AG04450 (cell line): Measurements from ENCODE around the gene PMVK. TPM values are rescaled to one million over a fixed set of nuclear protein-coding genes. Genes with fewer than 3 reads are reported as not detected.

Experiments
- CTCF ChIA-PET: fragments of 300-600, 350-600 bp; formaldehyde crosslinking; extraction: SDS; loops from one replicate; lab custom pipeline; 2022; ENCODE audit warnings: antibody characterized with exemption, inconsistent platforms; lab: Charles Lee
- POLR2A ChIA-PET: fragments of 350-600 bp; formaldehyde crosslinking; extraction: SDS; loops from one replicate; lab custom pipeline; 2021; ENCODE audit warnings: antibody characterized with exemption, inconsistent platforms; lab: Yijun Ruan, JAX
- DNase-seq: peaks from one replicate; pipeline ENCODE4 v3.0.0-alpha.2; 2011; ENCODE audit warnings: low read depth, low spot score
- H3K27ac ChIP-seq: one replicate; pipeline ENCODE4 v1.5.1; 2012; ENCODE audit warnings: low read depth, low read length, control low read depth
- H3K27me3 ChIP-seq: one replicate; pipeline ENCODE4 v1.6.0; 2012; ENCODE audit warnings: low read length; ENCODE audit not compliant: control insufficient read depth, insufficient read depth
- H3K4me3 ChIP-seq: 2 replicates; pipeline ENCODE4 v1.5.1; 2011; ENCODE audit warnings: mild to moderate bottlenecking, low read depth, low read length, control low read depth
- H3K9me3 ChIP-seq: 2 replicates; pipeline ENCODE4 v1.5.1; 2012; ENCODE audit warnings: low read length; ENCODE audit not compliant: control insufficient read depth, insufficient read depth
- CTCF ChIP-seq: IDR thresholded peaks from 2 replicates; pipeline ENCODE4 v1.5.1; 2011; ENCODE audit warnings: low read depth, low read length, control low read depth, inconsistent platforms
- polyA plus RNA-seq: library from polyadenylated mRNA; depleted of rRNA; stranded (reverse); fragments of >200 nt; gene quantifications from 2 replicates; pipeline ENCODE4 v1.2.3, GENCODE V29; 2011

Gene PMVK
- polyA plus RNA-seq, 1 experiment = 21.0 TPM

DNA sequence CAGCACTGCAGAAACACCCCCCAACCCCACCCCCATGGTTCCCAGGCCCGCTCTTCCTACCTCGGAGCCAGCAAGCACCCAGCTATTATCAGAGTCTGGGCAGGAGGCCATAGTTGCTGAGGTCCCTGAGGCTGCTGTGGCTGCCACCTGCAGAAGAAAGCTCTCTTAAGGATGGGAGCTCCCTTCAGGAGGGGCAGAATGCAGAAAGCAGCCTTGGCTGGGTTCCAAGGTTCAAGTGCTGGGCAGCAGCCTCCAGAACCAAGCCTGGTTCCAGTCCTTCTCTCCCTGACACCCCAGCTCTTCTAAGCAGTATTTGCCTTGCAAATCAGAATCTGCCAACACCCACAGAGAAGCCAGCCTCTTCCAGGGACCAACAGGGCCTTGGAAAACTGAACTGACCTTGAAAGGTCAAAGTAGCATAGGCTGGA is 17.1 kb upstream of the PMVK start:
- Histone ChIP-seq H3K27me3 (no peaks in the 10 kb centered on the region), H3K9me3 (no peaks in the 10 kb centered on the region), H3K27ac (no peak overlapping the region), H3K4me3 (no peak overlapping the region)
- no peak for DNase-seq
- ChIA-PET POLR2A (interaction anchor here (5.5 kb wide), 1 partner anchor 17 kb away, joined by 21 read pairs; the partner anchor contains the start of gene SHC1), CTCF (interaction anchor here (1.0 to 3.8 kb wide), 6 partner anchors 10 to 394 kb away, joined by 4 to 28 read pairs (median 12); partner anchors contain the start of gene LENEP)
- no peak for TF ChIP-seq CTCF

DNA sequence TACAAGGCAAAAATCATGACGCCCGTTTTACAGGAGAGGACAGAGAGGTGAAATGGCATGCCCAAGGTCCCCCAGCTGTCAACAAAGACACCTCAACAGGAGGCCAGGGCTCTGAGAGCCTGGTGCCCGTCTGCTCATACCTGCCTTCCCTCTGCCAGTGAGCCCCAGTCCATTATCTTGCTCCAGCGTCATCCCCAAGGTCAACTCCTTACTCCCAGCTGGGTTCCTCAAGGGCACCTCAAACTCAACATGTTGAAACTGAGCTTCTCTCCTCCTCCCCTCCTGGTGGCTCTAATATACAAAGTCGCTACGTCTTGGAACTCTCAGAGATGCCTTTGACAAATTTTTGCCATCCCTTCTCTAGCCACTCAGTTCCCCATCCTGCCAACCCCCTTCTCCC is 16.1 kb upstream of the PMVK start:
- Histone ChIP-seq H3K9me3 (no peaks in the 10 kb centered on the region), H3K4me3 (no peak overlapping the region), H3K27me3 (no peaks in the 10 kb centered on the region), H3K27ac (no peak overlapping the region)
- TF ChIP-seq CTCF = no peak
- ChIA-PET POLR2A (interaction anchor here (1.3 kb wide), 1 partner anchor 18 kb away, joined by 4 read pairs; the partner anchor contains the start of gene SHC1), CTCF (interaction anchor here (0.8 to 2.5 kb wide), 3 partner anchors 8 to 132 kb away, joined by 3 to 6 read pairs (median 4); partner anchors contain the start of gene PMVK)
- no peak for DNase-seq

DNA sequence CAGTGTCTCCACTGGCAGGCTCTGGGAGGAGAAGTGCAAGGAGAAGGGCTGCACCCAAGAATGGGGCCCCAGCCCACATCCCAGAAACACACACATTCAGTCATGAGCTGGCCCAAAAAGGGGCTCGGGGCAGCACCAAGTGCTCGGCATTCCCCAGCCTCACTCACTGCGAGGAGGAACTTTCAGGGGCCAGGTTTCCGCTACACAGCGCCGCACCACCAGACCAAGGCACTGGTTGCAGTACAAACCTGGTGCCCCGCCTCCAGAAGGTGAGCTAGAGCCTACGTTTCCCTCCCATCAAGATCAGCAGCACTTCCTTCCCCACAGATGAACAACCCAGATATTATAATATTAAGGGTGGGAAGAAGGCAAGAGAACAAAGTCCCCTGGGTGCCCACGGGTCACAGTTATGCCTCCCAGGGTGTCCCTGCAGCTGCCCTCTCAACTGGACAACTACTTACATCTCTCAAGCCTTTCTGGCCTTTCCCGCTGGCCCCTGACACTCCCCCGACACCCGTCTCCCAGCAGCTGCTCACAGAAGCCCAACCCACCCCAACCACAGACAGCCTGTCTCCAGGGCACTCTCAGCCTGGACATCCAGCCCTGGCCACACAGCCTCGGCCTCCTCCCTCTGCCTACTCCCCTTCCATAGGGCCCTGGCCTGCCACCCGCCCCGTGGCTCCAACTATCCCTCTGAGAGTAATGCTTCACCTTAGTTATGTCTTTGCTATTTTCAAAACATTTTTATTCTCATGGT is 15.6 kb upstream of the PMVK start:
- H3K4me3 ChIP-seq = no peak overlapping the region
- no peaks in the 10 kb centered on the region for H3K27me3 ChIP-seq
- POLR2A ChIA-PET = interaction anchor here (0.7 to 1.3 kb wide), 2 partner anchors 15 to 19 kb away, joined by 3 to 4 read pairs; partner anchors contain the start of genes PMVK and SHC1
- DNase-seq = no peak
- TF ChIP-seq CTCF = no peak
- CTCF ChIA-PET = interaction anchor here (0.8 to 1.5 kb wide), 2 partner anchors 9 to 16 kb away, joined by 3 to 4 read pairs; partner anchors contain the start of gene PMVK
- no peak overlapping the region for H3K27ac ChIP-seq
- no peaks in the 10 kb centered on the region for H3K9me3 ChIP-seq

DNA sequence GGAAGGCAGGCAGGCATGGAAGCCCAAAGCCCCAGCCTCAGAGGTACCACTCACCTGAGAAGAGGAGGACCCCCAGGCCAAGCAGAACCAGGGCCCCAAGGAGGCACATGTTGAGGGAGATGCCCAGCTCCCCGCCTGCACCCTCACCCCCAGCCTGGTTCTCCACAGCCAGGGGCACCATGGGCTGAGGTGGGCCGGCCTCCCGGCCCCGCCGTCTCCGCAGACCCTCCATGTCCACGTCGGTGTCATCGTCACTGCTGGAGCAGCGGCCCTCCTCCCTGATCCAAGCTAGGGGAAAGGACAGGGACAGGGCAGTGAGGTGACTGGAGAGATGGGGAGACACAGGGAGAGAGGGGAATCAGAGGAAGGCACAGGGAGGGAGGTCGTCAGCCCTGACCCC is 11.6 kb upstream of the PMVK start:
- no peak overlapping the region for H3K27ac ChIP-seq

More for the DNA sequence above, 11.6 kb upstream of the PMVK start:
- CTCF ChIA-PET = no interaction called here
- POLR2A ChIA-PET = interaction anchor here (0.6 kb wide), 1 partner anchor 21 kb away, joined by 4 read pairs; no protein-coding TSS in a partner anchor
- no peak for TF ChIP-seq CTCF
- Histone ChIP-seq H3K27me3 (no peaks in the 10 kb centered on the region), H3K9me3 (no peaks in the 10 kb centered on the region), H3K4me3 (no peak overlapping the region)
- no peak for DNase-seq
